Breast epithelium (tissue), 3 donors: ENCODE measurements around the gene PNKD.

Experiments used
- POLR2A ChIP-seq: fragments of 450-650 bp; IDR thresholded peaks from one replicate; pipeline ENCODE4 v1.6.1; 2016; ENCODE audit warnings: antibody characterized with exemption, mild to moderate bottlenecking, moderate library complexity
- POLR2AphosphoS5 ChIP-seq, 3 donors: sonication (generic); formaldehyde crosslinking; IDR thresholded peaks; one replicate each; pipeline ENCODE4 v1.6.1; 2017; ENCODE audit warnings: antibody characterized with exemption in 3 of 3
- TF ChIP-seq, protein P1 (sequence below), 3 donors: fragments of 450-650 bp; IDR thresholded peaks; one replicate each; pipeline ENCODE4 v1.5.1; 2016 to 2017; ENCODE audit warnings: antibody characterized with exemption in 3 of 3, mild to moderate bottlenecking in 3 of 3, moderate library complexity in 3 of 3

DNA sequence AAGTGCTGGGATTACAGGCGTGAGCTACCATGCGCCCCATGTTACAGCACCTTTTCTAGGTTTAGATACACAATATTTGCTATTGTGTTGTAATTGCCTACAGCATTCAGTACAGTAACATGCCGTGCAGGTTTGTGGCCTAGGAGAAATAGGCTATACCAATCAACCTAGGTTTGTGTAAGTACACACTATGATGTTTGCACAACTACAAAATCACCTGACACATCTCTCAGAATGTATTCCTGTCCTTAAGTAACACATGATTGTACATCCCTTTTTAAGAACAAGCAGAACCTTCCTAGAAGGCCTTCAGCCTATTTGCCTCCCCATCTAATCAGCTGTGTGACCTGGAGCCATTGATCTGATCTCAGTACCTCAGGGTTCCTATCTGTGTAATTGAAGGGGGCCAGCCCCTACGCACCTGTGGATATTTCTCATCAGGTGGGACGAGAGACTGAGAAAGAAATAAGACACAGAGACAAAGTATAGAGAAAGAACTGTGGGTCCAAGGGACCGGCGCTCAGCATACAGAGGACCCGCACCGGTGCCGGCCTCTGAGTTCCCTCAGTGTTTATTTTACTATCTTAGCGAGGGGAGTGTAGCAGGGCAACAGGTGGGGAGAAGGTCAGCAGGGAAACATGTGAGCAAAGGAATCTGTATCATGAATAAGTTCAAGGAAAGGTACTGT, 40.7 kb downstream of the PNKD start:
- TF ChIP-seq, protein P1, sequence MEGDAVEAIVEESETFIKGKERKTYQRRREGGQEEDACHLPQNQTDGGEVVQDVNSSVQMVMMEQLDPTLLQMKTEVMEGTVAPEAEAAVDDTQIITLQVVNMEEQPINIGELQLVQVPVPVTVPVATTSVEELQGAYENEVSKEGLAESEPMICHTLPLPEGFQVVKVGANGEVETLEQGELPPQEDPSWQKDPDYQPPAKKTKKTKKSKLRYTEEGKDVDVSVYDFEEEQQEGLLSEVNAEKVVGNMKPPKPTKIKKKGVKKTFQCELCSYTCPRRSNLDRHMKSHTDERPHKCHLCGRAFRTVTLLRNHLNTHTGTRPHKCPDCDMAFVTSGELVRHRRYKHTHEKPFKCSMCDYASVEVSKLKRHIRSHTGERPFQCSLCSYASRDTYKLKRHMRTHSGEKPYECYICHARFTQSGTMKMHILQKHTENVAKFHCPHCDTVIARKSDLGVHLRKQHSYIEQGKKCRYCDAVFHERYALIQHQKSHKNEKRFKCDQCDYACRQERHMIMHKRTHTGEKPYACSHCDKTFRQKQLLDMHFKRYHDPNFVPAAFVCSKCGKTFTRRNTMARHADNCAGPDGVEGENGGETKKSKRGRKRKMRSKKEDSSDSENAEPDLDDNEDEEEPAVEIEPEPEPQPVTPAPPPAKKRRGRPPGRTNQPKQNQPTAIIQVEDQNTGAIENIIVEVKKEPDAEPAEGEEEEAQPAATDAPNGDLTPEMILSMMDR (IDR thresholded peaks at IDR 0.05): no peak
- no peak for TF ChIP-seq POLR2A
- no peak for TF ChIP-seq POLR2AphosphoS5 (IDR thresholded peaks at IDR 0.05)
